ENCODE measurements around the gene ABLIM3. TPM values are rescaled to one million over a fixed set of nuclear protein-coding genes. Genes with fewer than 3 reads are reported as not detected.

Gene ABLIM3
- total RNA-seq, 1 donor from 2014 or later: 30.1 TPM

- TF ChIP-seq, protein P1, sequence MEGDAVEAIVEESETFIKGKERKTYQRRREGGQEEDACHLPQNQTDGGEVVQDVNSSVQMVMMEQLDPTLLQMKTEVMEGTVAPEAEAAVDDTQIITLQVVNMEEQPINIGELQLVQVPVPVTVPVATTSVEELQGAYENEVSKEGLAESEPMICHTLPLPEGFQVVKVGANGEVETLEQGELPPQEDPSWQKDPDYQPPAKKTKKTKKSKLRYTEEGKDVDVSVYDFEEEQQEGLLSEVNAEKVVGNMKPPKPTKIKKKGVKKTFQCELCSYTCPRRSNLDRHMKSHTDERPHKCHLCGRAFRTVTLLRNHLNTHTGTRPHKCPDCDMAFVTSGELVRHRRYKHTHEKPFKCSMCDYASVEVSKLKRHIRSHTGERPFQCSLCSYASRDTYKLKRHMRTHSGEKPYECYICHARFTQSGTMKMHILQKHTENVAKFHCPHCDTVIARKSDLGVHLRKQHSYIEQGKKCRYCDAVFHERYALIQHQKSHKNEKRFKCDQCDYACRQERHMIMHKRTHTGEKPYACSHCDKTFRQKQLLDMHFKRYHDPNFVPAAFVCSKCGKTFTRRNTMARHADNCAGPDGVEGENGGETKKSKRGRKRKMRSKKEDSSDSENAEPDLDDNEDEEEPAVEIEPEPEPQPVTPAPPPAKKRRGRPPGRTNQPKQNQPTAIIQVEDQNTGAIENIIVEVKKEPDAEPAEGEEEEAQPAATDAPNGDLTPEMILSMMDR (conservative IDR thresholded peaks at IDR 0.05; ENCODE audit: low read depth, low read length): no peak
- no peak for DNase-seq (ENCODE audit: low read depth)
- H3K4me3 ChIP-seq (ENCODE audit: low read depth, low read length): no peak overlapping the region
These were observed 143.2 kb downstream of the ABLIM3 start for GRCh38 chr5:149284501-149284900.

GRCh38 chr5:149285153-149285552 lies 143.9 kb downstream of the ABLIM3 start:
- H3K4me3 ChIP-seq (ENCODE audit: low read depth, low read length): no peak overlapping the region
- TF ChIP-seq, protein P1 (conservative IDR thresholded peaks at IDR 0.05; ENCODE audit: low read depth, low read length): no peak
- DNase-seq (ENCODE audit: low read depth): no peak

- no peak for DNase-seq (ENCODE audit: low read depth)
- TF ChIP-seq, protein P1 (conservative IDR thresholded peaks at IDR 0.05; ENCODE audit: low read depth, low read length): no peak
These were observed 147.1 kb downstream of the ABLIM3 start for GRCh38 chr5:149288436-149288835.

GRCh38 chr5:149289301-149289700 lies 148.0 kb downstream of the ABLIM3 start:
- H3K4me3 ChIP-seq (ENCODE audit: low read depth, low read length): no peak overlapping the region
- DNase-seq (ENCODE audit: low read depth): no peak
- TF ChIP-seq, protein P1 (conservative IDR thresholded peaks at IDR 0.05; ENCODE audit: low read depth, low read length): no peak

More at GRCh38 chr5:149288436-149288835, 147.1 kb downstream of the ABLIM3 start:
- H3K4me3 ChIP-seq (ENCODE audit: low read depth, low read length): no peak overlapping the region

GRCh38 chr5:149294872-149295829 lies 153.9 kb downstream of the ABLIM3 start:
- TF ChIP-seq, protein P1 (conservative IDR thresholded peaks at IDR 0.05; ENCODE audit: low read depth, low read length): no peak
- DNase-seq (ENCODE audit: low read depth): no peak

DNA sequence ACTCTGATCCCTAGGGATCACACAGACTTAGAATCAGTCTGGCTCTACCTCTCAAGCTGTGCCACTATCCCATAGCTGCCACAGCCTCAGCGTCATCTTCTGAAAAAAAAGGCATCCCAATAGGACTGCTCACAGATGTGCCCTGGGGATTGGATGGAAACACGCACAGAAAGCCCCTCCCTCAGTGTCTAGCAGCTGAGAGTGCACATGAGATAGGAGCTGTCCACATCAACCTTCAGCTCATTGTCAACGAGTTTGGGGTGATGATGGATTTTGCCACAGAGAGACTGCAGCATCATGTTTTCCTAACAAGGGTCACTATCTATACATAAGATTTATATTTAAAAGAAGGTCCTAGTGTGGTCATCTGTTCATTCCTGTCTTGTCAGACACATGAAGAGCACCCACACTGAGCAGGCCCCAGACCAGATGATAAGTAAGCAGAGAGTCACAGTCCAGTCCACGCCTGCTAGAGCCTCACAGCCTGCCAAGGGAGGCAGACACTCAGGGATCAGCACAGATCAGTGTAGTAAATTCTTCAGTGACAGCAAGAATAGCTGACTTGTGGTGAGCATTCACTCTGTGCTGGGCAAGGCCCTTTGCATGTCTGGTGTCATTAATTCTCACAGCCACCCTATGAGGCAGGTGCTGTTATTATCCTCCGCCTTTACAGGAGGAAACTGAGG lies 156.2 kb downstream of the ABLIM3 start:
- no peak for DNase-seq (ENCODE audit: low read depth)
- TF ChIP-seq, protein P1 (conservative IDR thresholded peaks at IDR 0.05; ENCODE audit: low read depth, low read length): no peak
- no peak overlapping the region for H3K4me3 ChIP-seq (ENCODE audit: low read depth, low read length)

More at GRCh38 chr5:149294872-149295829, 153.9 kb downstream of the ABLIM3 start:
- H3K4me3 ChIP-seq (ENCODE audit: low read depth, low read length): no peak overlapping the region

All from epithelial cell of proximal tubule (primary cell).